ENCODE data around the gene TAS2R14. TPM values are rescaled to one million over a fixed set of nuclear protein-coding genes. Genes with fewer than 3 reads are reported as not detected.

TAS2R14 gene
- total RNA-seq, 2 donors from 2014 or later = 0.88 to 0.94 TPM

- ATAC-seq = no peak
- intact Hi-C loops (cut with DNase I) = no loop called here
- no peak for DNase-seq
Measured at GRCh38 chr12:10926269-10926668, 12.8 kb downstream of the TAS2R14 start.

GRCh38 chr12:10919809-10920208, 19.3 kb downstream of the TAS2R14 start:
- DNase-seq = no peak
- intact Hi-C loops (cut with DNase I) = no loop called here
- no peak for ATAC-seq

DNA sequence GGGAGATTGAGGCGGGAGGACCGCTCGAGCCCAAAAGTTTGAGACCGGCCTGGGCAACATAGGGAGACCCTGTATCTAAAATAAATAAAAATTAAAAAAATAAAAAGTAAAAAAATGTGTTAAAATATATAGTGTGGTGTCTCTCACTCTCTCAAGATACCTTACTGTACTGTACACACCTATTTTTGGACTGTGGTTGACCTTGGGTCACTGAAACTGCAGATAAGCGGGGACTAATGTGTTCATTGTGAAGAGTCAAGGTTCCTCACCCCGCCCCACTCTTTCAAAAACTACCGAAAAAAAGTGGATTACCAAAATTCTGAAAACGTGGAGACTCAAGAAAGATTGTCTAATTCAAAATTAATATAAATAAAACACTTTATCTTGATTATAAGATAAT, 28.7 kb downstream of the TAS2R14 start:
- intact Hi-C loops (cut with DNase I) = no loop called here
- DNase-seq (no peak), ATAC-seq (no peak)

GRCh38 chr12:10909462-10909861, 29.6 kb downstream of the TAS2R14 start, which contains the start of gene TAS2R13:
Gene TAS2R13 (minus strand): TSS chr12:10909562. CDS start chr12:10909298, 264 bp downstream.
- ATAC-seq = no peak
- DNase-seq = no peak
- intact Hi-C loops (cut with DNase I) = no loop called here

GRCh38 chr12:10904686-10905085, 34.4 kb downstream of the TAS2R14 start:
- intact Hi-C loops (cut with DNase I) = no loop called here
- ATAC-seq (no peak), DNase-seq (no peak)

DNA sequence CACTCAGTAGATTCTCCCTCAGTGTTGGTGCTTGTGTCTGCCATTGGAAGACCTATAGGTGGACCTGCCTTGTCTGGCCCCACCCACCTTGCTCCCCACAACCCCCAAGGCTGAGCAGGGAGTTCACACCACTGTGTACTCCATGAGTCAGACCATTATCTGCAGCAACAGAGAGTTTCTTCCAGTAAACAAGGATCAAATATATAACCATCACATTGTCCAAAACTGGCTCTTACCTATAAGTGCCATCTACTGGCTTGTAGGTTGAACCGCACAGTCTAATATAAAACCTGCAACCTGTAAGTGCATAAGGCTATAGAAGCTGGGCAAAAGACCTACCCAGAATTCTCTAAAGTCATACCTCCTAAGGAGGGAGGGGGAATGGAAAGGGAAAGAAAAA, 37.6 kb downstream of the TAS2R14 start:
- ATAC-seq (no peak), DNase-seq (no peak)
- intact Hi-C loops (cut with DNase I) = no loop called here

DNA sequence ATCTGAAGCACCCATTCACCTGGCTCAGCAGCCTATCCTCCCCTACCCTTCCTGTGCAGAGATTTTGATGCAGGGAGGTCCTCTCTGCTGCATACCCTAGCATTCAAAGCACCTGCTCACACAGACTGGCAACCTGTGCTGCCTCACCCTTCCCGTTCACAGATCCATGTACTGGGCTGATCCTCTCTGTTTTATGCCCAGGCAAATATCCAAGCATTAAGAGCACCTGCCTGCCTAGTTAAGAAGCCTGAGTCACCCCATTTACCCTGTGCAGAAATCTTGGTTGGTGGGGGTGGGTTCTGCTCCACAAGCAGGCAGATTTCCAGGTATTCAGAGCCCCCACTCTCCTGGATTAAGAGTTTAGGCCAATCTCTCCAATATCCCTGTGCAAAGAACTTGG, 38.1 kb downstream of the TAS2R14 start:
- ATAC-seq = no peak
- DNase-seq = no peak
- intact Hi-C loops (cut with DNase I) = no loop called here

- ATAC-seq (no peak), DNase-seq (no peak)
- intact Hi-C loops (cut with DNase I) = no loop called here
Measured at GRCh38 chr12:10900530-10900929, 38.5 kb downstream of the TAS2R14 start.

DNA sequence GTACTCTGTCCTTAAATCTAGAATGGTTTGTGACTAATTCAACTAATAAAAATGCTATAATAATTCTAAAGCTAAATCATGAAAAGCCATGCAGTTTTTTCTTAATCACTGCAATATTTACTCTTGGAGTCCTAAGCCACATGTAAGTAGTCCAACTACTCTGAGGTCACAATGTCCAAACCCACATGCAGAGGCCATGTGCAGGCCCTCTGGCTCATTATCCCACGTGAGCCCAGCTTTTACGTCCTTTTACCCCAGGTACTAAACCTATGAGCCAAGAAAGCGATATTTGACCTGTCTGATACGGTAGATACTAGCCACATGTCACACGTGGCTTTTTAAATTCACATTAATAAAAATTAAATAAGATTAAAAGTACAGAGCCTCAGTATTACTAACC, 42.2 kb downstream of the TAS2R14 start:
- ATAC-seq = no peak
- intact Hi-C loops (cut with DNase I) = no loop called here
- no peak for DNase-seq

GRCh38 chr12:10891937-10892336, 47.1 kb downstream of the TAS2R14 start:
- DNase-seq = no peak
- intact Hi-C loops (cut with DNase I) = no loop called here
- ATAC-seq = no peak

DNA sequence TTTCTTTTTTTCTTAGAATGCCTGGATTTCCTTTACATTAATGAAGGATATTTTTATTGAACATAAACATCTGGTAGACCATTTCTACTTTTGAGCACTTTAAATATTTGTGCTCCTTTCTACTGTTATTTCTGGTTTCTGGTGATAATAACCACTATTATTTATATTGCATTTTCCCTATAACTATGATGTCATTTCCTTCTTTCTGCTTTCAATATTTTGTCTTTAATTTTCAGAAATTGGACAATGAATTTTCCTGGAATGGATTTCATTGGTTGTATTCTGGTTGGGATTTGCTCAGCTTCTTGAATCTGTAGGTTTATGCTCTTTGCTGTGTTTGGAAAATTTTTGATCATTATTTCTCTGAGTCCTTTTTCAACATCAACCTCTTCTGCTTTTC, 49.8 kb downstream of the TAS2R14 start:
- ATAC-seq (no peak), DNase-seq (no peak)
- intact Hi-C loops (cut with DNase I) = no loop called here

Other genes with a start within 250 kb of the TAS2R14 start
- gene YBX3, start 215.9 kb downstream of the TAS2R14 start, total RNA-seq = 100 to 1,000 TPM; 660 to 956 TPM
- not detected for gene TAS2R7, start 136.6 kb downstream of the TAS2R14 start, total RNA-seq
- gene TAS2R8, start 132.0 kb downstream of the TAS2R14 start, total RNA-seq = under 1 TPM in 1 of 2 donors, not detected in 1; 0.26 TPM
- not detected for gene TAS2R9, start 129.1 kb downstream of the TAS2R14 start, total RNA-seq
- under 1 TPM in 1 of 2 donors, not detected in 1; 0.55 TPM for gene TAS2R10, start 112.9 kb downstream of the TAS2R14 start, total RNA-seq
- gene PRR4, start 89.8 kb downstream of the TAS2R14 start, total RNA-seq = 1 to 10 TPM in 1 of 2 donors, under 1 TPM in 1; 0.29 to 2.0 TPM
- gene PRH1, start 55.0 kb downstream of the TAS2R14 start, total RNA-seq = 1 to 10 TPM; 3.2 to 9.1 TPM
- gene TAS2R13, start 29.7 kb downstream of the TAS2R14 start, total RNA-seq = under 1 TPM; 0.41 to 0.44 TPM
- gene PRH2, start 10.0 kb downstream of the TAS2R14 start, total RNA-seq = not detected
- under 1 TPM; 0.29 to 0.84 TPM for gene TAS2R50, start 47.6 kb upstream of the TAS2R14 start, total RNA-seq
- under 1 TPM; 0.27 to 0.94 TPM for gene TAS2R20, start 59.0 kb upstream of the TAS2R14 start, total RNA-seq
- gene TAS2R19, start 83.4 kb upstream of the TAS2R14 start, total RNA-seq = 1 to 10 TPM; 1.2 TPM
- gene TAS2R31, start 92.1 kb upstream of the TAS2R14 start, total RNA-seq = 1 to 10 TPM in 1 of 2 donors, under 1 TPM in 1; 0.68 to 1.3 TPM
- under 1 TPM; 0.50 to 0.81 TPM for gene TAS2R46, start 123.0 kb upstream of the TAS2R14 start, total RNA-seq
- gene TAS2R43, start 153.1 kb upstream of the TAS2R14 start, total RNA-seq = not detected
- gene TAS2R30, start 195.4 kb upstream of the TAS2R14 start, total RNA-seq = 1 to 10 TPM in 1 of 2 donors, under 1 TPM in 1; 0.97 to 1.5 TPM
- gene SMIM10L1, start 231.9 kb upstream of the TAS2R14 start, total RNA-seq = 10 to 100 TPM; 14.1 to 18.1 TPM
- not detected for gene TAS2R42, start 247.7 kb upstream of the TAS2R14 start, total RNA-seq

Measured in left cardiac atrium (tissue), 4 donors.